NCI-H748 (cell line): Measurements from ENCODE around the gene CCRL2.
"Not testable (repeated sequence)": the region's sequence is repeated elsewhere in the genome, so short reads cannot be mapped to it uniquely, and the experiment has no call there.

Experiments
- DNase-seq: peaks from one replicate; lab custom pipeline; 2025; ENCODE audit not compliant: unreplicated experiment; lab: John Stamatoyannopoulos, UW

The CCRL2 gene

GRCh38 chr3:46401579-46401978 lies 5.5 kb upstream of the CCRL2 start:
- no peak for DNase-seq

- DNase-seq = not testable (repeated sequence)
Observed at GRCh38 chr3:46402902-46403301, 4.2 kb upstream of the CCRL2 start.

GRCh38 chr3:46405301-46406019 lies 1.6 kb upstream of the CCRL2 start:
- DNase-seq = peak; percentile 19

- no peak for DNase-seq
Observed at GRCh38 chr3:46406443-46406787, 644 bp upstream of the CCRL2 start.

GRCh38 chr3:46407970-46408369 lies 911 bp downstream of the CCRL2 start:
- DNase-seq = no peak

- no peak for DNase-seq
Observed at GRCh38 chr3:46408853-46409252, 1.8 kb downstream of the CCRL2 start.

GRCh38 chr3:46409739-46410489 lies 2.9 kb downstream of the CCRL2 start:
- DNase-seq = no peak

- DNase-seq = no peak
Observed at GRCh38 chr3:46410669-46411068, 3.6 kb downstream of the CCRL2 start.

- no peak for DNase-seq
Observed at GRCh38 chr3:46411271-46411670, 4.2 kb downstream of the CCRL2 start.

- DNase-seq = no peak
Observed at GRCh38 chr3:46412786-46413298, 5.8 kb downstream of the CCRL2 start.

GRCh38 chr3:46413951-46414350 lies 6.9 kb downstream of the CCRL2 start:
- no peak for DNase-seq

GRCh38 chr3:46414739-46415138 lies 7.7 kb downstream of the CCRL2 start:
- DNase-seq = peak; percentile 28

GRCh38 chr3:46416125-46416810 lies 9.2 kb downstream of the CCRL2 start:
- peak; percentile 94 for DNase-seq

GRCh38 chr3:46416811-46417510 lies 9.9 kb downstream of the CCRL2 start:
- peak; percentile 88 for DNase-seq

- no peak for DNase-seq
Observed at GRCh38 chr3:46417841-46418611, 11.0 kb downstream of the CCRL2 start.

- no peak for DNase-seq
Observed at GRCh38 chr3:46419816-46420215, 12.8 kb downstream of the CCRL2 start.

- DNase-seq = no peak
Observed at GRCh38 chr3:46420931-46421330, 13.9 kb downstream of the CCRL2 start.

- DNase-seq = peak; percentile 52
Observed at GRCh38 chr3:46422617-46423016, 15.6 kb downstream of the CCRL2 start.

GRCh38 chr3:46423588-46423987 lies 16.5 kb downstream of the CCRL2 start:
- DNase-seq = peak; percentile 35

- not testable (repeated sequence) for DNase-seq
Observed at GRCh38 chr3:46426476-46426875, 19.4 kb downstream of the CCRL2 start.
